IPS DF 4.7 (cell line): ENCODE measurements around the gene TNS3.

Experiments
- DNase-seq: peaks from one replicate; pipeline ENCODE4 v3.0.0-alpha.2; 2013; ENCODE audit warnings: low spot score; ENCODE audit errors: extremely low read depth

TNS3 gene

GRCh38 chr7:47526466-47526865 is 55.4 kb downstream of the TNS3 start:
- no peak for DNase-seq

GRCh38 chr7:47525066-47525623 is 56.8 kb downstream of the TNS3 start:
- DNase-seq = no peak

DNA sequence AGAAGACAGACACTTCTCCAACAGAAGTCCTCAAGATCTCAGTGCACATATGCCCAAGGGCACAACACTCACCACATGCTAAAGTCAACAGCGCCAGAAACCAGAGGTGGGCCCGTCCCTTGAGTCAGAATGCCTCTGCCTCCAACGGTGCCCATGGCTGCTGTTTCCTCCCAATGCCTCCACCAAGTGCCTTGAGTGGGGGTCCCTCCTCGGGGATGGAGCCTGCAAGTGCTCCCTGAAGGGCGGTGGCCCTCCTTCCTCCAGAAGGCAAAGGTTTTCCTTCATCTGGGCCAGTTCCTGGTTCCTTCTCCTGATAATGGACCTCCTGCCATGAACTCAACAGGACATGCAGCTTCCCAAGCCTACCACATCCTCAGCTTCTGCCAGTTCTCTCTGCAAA is 58.5 kb downstream of the TNS3 start:
- DNase-seq = no peak

DNA sequence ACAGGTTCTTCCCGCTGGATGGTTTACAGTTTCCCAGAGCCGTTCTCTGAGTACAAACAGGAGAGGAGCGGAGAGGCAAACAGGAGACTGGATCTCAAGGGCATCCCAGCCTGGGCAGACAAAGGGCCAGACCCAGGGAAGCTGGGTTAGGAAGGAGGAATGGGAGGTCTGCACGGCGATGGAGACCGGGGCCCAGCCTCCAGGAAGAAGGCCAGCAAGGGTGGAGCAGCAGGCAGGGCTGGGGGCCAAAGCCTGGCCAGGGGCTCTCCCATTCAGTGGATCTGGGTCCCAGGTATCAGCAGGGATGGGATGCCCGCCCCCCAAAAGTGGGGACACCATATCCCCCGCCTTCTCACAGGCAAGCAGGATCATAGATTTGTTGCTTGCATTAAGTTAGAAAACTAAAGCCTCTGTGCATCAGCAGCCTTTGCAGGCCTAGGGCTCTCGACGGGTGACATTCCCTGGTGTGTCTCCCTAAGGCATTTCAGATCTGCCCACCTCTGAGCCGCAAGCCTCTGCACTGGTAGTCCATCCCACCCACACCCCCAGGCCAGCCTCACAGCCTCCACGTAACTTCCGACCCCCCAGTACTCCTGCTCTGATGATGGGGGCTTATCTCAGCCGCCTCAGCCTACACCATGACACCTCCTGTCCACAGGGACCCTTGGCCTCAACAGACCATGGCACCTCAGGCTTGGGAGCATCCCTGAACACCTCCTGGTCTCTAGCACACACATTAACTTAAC is 59.9 kb downstream of the TNS3 start:
- DNase-seq = no peak

- DNase-seq = no peak
Measured at GRCh38 chr7:47521011-47521795, 60.7 kb downstream of the TNS3 start.

DNA sequence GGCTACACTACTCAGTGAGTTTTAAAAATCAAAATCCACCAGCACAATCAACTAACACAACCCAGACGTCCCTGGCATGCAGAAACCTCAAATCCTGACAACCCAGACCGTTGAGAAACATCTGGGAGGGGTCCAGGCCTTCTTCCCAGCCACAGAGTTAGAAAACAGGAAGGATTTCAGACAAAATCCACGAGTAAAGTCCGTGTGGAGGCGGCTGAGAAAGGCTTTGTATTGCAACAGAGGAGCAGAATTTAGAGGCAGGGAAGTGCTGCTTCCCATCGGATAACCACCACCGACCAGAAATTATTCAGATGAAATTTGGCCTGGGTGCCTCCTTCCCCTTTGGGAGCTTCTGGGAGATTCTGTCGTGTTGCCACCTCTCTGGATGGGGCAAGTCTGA is 61.5 kb downstream of the TNS3 start:
- no peak for DNase-seq

GRCh38 chr7:47518827-47519226 is 63.1 kb downstream of the TNS3 start:
- DNase-seq = no peak

GRCh38 chr7:47517821-47518480 is 64.0 kb downstream of the TNS3 start:
- no peak for DNase-seq

DNA sequence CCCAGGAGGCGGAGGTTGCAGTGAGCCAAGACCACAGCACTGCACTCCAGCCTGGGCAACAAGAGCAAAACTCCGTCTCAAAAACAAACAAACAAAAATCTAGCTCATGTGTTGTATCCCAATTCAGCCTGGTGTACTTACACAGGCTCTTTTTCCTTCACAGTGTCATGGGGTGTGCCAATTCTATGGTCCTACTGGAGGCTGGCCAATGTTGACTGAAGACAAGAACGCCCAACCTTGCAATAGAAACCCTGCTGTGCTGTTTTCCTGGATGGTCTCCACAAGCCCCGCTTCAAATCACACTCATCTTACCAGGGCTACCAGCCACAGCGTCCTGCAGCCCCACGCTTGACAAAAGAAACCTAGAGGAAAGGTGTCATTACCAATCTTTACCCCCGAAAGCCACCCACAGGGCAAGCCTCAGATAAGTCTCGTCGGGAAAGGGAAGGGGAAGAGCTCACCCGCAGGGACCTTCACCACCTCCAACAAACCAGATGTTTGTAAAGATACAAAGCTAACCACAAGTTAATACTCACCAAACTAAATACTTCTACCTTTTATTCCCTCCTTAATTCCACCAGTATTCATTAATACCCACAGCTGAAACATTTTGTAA is 64.8 kb downstream of the TNS3 start:
- DNase-seq = no peak

GRCh38 chr7:47516386-47516785 is 65.5 kb downstream of the TNS3 start:
- DNase-seq = no peak

- no peak for DNase-seq
Measured at GRCh38 chr7:47515305-47515834, 66.5 kb downstream of the TNS3 start.

- DNase-seq = no peak
Measured at GRCh38 chr7:47514818-47515217, 67.1 kb downstream of the TNS3 start.

DNA sequence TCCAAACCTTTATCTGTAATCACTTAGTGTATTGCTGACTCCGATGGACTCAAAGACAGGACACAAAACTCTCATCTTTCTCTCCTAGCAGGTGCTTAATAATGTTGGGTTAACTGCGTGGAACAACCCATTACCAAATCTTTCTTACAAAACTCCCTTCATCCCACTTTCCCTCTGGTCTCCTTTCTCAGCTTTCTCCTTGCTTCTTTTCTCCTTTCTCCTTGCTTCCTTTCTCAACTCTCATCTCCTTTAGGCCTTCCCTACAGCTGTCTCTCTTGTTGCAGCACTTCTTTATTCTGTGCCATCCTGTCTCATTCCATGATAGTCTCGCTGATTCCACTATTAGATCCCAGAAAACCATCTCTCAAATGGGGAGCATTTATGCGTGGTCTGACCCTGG is 67.5 kb downstream of the TNS3 start:
- no peak for DNase-seq

GRCh38 chr7:47513741-47514241 is 68.1 kb downstream of the TNS3 start:
- no peak for DNase-seq

- no peak for DNase-seq
Measured at GRCh38 chr7:47512481-47513176, 69.3 kb downstream of the TNS3 start.

DNA sequence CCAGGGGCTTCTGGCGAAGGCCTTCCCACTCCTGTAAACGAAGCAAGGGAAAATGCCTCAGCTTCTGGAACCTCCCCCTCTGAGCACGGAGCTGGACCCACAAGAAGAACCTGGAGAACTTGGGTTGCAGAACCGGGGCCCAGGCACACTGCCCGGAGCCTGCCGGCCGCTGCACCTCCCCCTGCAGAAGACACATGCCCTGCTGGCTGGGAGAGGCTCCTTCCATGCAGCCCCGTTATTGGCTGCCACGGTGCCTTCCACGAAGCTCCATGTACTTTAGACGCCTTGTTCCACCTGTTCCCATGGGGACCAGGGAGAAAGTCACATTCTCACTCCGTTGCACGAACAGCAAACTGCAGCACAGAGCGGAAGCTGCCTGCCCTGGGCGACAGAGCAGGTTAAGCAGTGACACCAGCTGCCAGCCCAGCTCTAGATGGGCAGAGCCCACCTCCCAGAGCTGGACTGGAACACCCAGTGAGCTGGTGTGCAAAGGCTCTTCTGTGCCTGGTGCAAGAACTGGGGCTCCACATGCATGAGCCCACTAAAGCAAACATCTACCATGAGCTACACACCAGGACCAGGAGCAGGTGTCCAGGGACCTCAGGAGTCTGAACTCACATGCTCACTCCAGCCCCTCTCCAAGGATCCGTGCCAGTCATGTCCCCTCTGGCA is 70.1 kb downstream of the TNS3 start:
- no peak for DNase-seq

- DNase-seq = no peak
Measured at GRCh38 chr7:47510786-47511185, 71.1 kb downstream of the TNS3 start.

- no peak for DNase-seq
Measured at GRCh38 chr7:47510192-47510591, 71.7 kb downstream of the TNS3 start.

DNA sequence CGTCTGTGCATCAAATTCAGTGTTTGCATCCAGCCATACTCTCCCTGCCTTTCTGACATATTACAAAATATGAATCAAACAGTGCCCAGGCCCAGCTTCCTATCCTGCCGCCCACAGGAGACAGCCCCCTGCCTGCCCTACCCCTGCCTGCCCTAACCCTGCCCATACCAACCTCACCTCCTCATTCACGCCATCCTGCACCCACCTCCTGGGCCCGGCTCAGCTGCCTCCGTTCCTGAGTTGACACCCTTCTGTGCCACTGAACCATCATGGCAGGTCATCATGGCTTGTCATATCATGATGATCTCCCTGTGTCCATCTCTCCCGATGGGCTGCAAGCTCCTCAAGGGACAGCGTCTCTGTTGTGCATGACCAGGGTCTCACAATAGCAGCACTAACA is 72.3 kb downstream of the TNS3 start:
- DNase-seq = no peak
